ENCODE results near the gene SSBP2. TPM values are rescaled to one million over a fixed set of nuclear protein-coding genes. Genes with fewer than 3 reads are reported as not detected.

SSBP2 gene
- total RNA-seq, 1 donor from 2014 or later, result 7.9 TPM

GRCh38 chr5:81753429-81753828 is 2.5 kb upstream of the SSBP2 start:
- FAIRE-seq (no peak), DNase-seq (ENCODE audit: low read depth) (no peak)
- no peak for TF ChIP-seq CTCF (IDR thresholded peaks at IDR 0.05; ENCODE audit: insufficient read depth, low read length, severe bottlenecking)
- no peak overlapping the region for H3K4me3 ChIP-seq (ENCODE audit: low read depth, low read length)
- no peaks in the 10 kb centered on the region for H3K27me3 ChIP-seq (ENCODE audit: control insufficient read depth, insufficient read depth, low read length)
- H3K36me3 ChIP-seq (ENCODE audit: control insufficient read depth, insufficient read depth, low read length), result no peaks in the 10 kb centered on the region

DNA sequence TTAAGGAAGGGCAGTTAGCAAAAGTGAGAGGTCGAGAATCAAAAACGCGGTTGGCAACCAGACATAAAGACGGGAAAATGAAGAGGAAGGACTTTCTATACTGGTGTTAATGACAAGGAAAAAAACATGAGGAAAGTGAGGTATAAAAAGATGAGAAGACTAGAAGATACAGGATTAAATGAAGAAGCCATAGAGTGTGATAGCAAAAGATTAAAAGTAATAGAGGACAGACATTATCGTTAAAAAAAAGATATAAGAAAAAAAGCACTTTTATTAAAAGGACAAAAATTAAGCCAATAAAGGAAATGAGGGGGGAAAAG is 1.7 kb upstream of the SSBP2 start:
- no peak for DNase-seq (ENCODE audit: low read depth)
- no peaks in the 10 kb centered on the region for H3K36me3 ChIP-seq (ENCODE audit: control insufficient read depth, insufficient read depth, low read length)
- no peak for TF ChIP-seq CTCF (IDR thresholded peaks at IDR 0.05; ENCODE audit: insufficient read depth, low read length, severe bottlenecking)
- no peak overlapping the region for H3K4me3 ChIP-seq (ENCODE audit: low read depth, low read length)
- H3K27me3 ChIP-seq (ENCODE audit: control insufficient read depth, insufficient read depth, low read length), result no peaks in the 10 kb centered on the region
- FAIRE-seq, result no peak

- FAIRE-seq, result no peak
- TF ChIP-seq CTCF (IDR thresholded peaks at IDR 0.05; ENCODE audit: insufficient read depth, low read length, severe bottlenecking), result no peak
- H3K27me3 ChIP-seq (ENCODE audit: control insufficient read depth, insufficient read depth, low read length), result no peaks in the 10 kb centered on the region
- H3K4me3 ChIP-seq (ENCODE audit: low read depth, low read length), result peak overlapping the region; percentile 53
- H3K36me3 ChIP-seq (ENCODE audit: control insufficient read depth, insufficient read depth, low read length), result no peaks in the 10 kb centered on the region
- no peak for DNase-seq (ENCODE audit: low read depth)
Observed at GRCh38 chr5:81751836-81752643, 1.1 kb upstream of the SSBP2 start.

- no peaks in the 10 kb centered on the region for H3K27me3 ChIP-seq (ENCODE audit: control insufficient read depth, insufficient read depth, low read length)
- no peak for TF ChIP-seq CTCF (IDR thresholded peaks at IDR 0.05; ENCODE audit: insufficient read depth, low read length, severe bottlenecking)
- FAIRE-seq, result no peak
- H3K36me3 ChIP-seq (ENCODE audit: control insufficient read depth, insufficient read depth, low read length), result no peaks in the 10 kb centered on the region
- peak overlapping the region; percentile 94 for H3K4me3 ChIP-seq (ENCODE audit: low read depth, low read length)
- no peak for DNase-seq (ENCODE audit: low read depth)
Observed at GRCh38 chr5:81750308-81751008, 439 bp downstream of the SSBP2 start.

DNA sequence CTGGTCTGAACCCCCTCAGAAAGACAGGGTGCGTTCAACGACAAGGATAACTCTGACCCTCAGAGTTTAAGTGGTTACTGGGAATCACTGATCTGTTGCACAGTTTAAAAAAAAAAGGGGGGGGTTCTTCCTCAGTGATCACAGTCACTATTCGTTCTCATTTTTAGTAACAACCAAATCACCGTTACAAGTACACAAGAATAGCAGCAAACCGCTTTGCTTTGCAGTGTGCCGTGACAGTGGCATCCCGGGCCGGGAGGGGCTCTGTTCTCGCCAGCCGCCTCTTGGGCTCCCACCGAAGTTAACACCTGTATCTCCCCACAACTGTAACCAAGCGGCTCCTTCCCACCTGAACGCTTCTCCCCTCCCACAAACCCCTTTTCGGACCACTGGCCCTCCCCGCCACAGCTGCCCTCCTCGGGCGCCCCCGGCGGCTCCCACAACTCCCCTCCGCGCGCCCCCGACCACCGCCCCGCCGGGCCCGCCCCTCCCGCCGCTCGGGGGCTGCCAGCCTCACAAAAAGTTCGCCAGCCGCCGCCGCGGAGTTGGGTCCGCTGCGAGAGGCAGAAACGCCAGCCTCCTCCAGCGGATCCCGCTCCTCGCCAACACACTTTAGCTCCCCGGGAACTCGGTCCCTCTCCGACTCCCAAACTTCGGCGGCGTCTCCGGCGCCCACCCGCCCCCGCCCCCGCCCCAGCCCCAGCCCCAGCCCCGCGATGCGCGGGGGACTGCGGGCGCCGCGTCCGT is 1.2 kb downstream of the SSBP2 start:
- no peak for TF ChIP-seq CTCF (IDR thresholded peaks at IDR 0.05; ENCODE audit: insufficient read depth, low read length, severe bottlenecking)
- no peak for DNase-seq (ENCODE audit: low read depth)
- no peaks in the 10 kb centered on the region for H3K36me3 ChIP-seq (ENCODE audit: control insufficient read depth, insufficient read depth, low read length)
- FAIRE-seq, result no peak
- peak overlapping the region; percentile 94 for H3K4me3 ChIP-seq (ENCODE audit: low read depth, low read length)
- no peaks in the 10 kb centered on the region for H3K27me3 ChIP-seq (ENCODE audit: control insufficient read depth, insufficient read depth, low read length)
